Measurements from ENCODE around the gene DSTYK.
"Not testable (repeated sequence)": the region's sequence is repeated elsewhere in the genome, so short reads cannot be mapped to it uniquely, and the experiment has no call there.

The DSTYK gene

GRCh38 chr1:205162301-205162700, 49.2 kb downstream of the DSTYK start:
- TF ChIP-seq, protein P1, sequence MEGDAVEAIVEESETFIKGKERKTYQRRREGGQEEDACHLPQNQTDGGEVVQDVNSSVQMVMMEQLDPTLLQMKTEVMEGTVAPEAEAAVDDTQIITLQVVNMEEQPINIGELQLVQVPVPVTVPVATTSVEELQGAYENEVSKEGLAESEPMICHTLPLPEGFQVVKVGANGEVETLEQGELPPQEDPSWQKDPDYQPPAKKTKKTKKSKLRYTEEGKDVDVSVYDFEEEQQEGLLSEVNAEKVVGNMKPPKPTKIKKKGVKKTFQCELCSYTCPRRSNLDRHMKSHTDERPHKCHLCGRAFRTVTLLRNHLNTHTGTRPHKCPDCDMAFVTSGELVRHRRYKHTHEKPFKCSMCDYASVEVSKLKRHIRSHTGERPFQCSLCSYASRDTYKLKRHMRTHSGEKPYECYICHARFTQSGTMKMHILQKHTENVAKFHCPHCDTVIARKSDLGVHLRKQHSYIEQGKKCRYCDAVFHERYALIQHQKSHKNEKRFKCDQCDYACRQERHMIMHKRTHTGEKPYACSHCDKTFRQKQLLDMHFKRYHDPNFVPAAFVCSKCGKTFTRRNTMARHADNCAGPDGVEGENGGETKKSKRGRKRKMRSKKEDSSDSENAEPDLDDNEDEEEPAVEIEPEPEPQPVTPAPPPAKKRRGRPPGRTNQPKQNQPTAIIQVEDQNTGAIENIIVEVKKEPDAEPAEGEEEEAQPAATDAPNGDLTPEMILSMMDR (IDR thresholded peaks at IDR 0.05; ENCODE audit: control extremely low read depth, extremely low read depth, low read depth, missing control alignments) = no peak
- no peak for DNase-seq (ENCODE audit: extremely low spot score)
- ChIA-PET CTCF (interaction anchor here (2.5 kb wide), 1 partner anchor 21 kb away, joined by 15 read pairs; no protein-coding TSS in a partner anchor), POLR2A (no interaction called here)

DNA sequence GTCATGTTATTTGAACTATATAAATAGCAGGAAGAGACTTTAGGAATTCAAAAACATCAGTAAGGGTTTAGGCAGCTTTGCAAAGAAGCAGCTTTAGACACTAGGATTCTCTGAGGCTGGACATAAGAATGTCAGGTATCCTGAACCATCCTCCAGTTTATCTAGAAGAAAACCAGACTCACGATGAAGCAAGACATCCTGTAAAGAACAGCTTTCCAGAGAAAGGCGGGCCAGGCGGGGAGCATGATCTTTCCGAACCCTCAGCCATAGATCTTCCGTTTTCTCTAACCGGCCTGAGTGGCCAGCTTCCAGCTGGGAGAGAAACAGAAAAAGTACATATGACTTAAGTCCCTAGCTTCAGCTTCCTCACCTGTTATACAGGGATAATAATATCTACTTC, 50.4 kb downstream of the DSTYK start:
- ChIA-PET POLR2A (no interaction called here), CTCF (interaction anchor here (1.4 to 4.8 kb wide), 3 partner anchors 11 to 39 kb away, joined by 4 to 46 read pairs (median 4); no protein-coding TSS in a partner anchor)
- no peak for DNase-seq (ENCODE audit: extremely low spot score)
- TF ChIP-seq, protein P1 (IDR thresholded peaks at IDR 0.05; ENCODE audit: control extremely low read depth, extremely low read depth, low read depth, missing control alignments) = no peak

- TF ChIP-seq, protein P1 (IDR thresholded peaks at IDR 0.05; ENCODE audit: control extremely low read depth, extremely low read depth, low read depth, missing control alignments) = no peak
- ChIA-PET POLR2A (no interaction called here), CTCF (interaction anchor here (0.9 to 4.8 kb wide), 5 partner anchors 11 to 98 kb away, joined by 3 to 46 read pairs (median 4); no protein-coding TSS in a partner anchor)
- no peak for DNase-seq (ENCODE audit: extremely low spot score)
Observed at GRCh38 chr1:205158048-205158616, 53.4 kb downstream of the DSTYK start.

DNA sequence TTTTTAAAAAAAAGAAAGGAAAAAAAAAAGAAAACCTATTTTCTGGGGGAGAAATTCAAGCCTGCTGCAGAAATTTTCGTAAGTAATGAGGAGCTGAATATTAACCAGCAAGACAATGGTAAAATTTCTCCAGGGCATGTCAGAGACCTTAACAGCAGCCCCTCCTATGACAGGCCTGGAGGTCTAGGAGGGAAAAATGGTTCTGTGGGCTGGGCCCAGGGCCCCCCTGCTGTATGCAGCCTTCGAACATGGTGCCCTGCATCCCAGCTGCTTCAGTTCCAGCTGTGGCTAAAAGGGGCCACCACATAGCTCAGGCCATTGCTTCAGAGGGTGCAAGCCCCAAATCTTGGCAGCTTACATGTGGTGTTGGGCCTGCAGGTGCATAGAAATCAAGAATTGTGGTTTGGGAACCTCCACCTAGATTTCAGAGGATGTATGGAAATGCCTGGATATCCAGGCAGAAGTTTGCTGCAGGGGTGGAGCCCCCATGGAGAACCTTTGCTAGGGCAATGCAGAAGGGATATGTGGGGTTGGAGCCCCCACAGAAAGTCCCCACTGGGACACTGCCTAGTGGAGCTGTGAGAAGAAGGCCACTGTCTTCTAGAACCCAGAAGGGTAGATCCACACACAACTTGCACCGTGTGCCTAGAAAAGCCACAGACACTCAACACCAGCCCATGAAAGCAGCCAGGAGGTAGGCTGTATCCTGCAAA, 55.7 kb downstream of the DSTYK start:
- DNase-seq (ENCODE audit: extremely low spot score); POLR2A ChIA-PET: not testable (repeated sequence)
- CTCF ChIA-PET = interaction anchor here (1.3 to 1.8 kb wide), 2 partner anchors 12 to 15 kb away, joined by 5 to 6 read pairs; no protein-coding TSS in a partner anchor

GRCh38 chr1:205152505-205152904, 59.0 kb downstream of the DSTYK start:
- POLR2A ChIA-PET = no interaction called here
- TF ChIP-seq, protein P1 (IDR thresholded peaks at IDR 0.05; ENCODE audit: control extremely low read depth, extremely low read depth, low read depth, missing control alignments) = no peak
- CTCF ChIA-PET = interaction anchor here (1.3 to 3.4 kb wide), 4 partner anchors 11 to 163 kb away, joined by 3 to 44 read pairs (median 8); no protein-coding TSS in a partner anchor
- DNase-seq (ENCODE audit: extremely low spot score) = no peak

- ChIA-PET POLR2A (interaction anchor here (0.7 kb wide), 1 partner anchor 444 kb away, joined by 4 read pairs; no protein-coding TSS in a partner anchor), CTCF (interaction anchor here (0.6 to 5.9 kb wide), 11 partner anchors 7 to 344 kb away, joined by 3 to 44 read pairs (median 4); no protein-coding TSS in a partner anchor)
- TF ChIP-seq, protein P1 (IDR thresholded peaks at IDR 0.05; ENCODE audit: control extremely low read depth, extremely low read depth, low read depth, missing control alignments) = no peak
- DNase-seq (ENCODE audit: extremely low spot score) = no peak
Observed at GRCh38 chr1:205150651-205151428, 60.7 kb downstream of the DSTYK start.

All from GM10248 (cell line).